Measurements from ENCODE around the gene SMAD6. TPM values are rescaled to one million over a fixed set of nuclear protein-coding genes. Genes with fewer than 3 reads are reported as not detected.
A peak's percentile ranks its signal among the peaks of the same experiment; 100 is the strongest.

Gene SMAD6
- total and polyA plus RNA-seq, 2 donors = 1.0 to 2.8 TPM

DNA sequence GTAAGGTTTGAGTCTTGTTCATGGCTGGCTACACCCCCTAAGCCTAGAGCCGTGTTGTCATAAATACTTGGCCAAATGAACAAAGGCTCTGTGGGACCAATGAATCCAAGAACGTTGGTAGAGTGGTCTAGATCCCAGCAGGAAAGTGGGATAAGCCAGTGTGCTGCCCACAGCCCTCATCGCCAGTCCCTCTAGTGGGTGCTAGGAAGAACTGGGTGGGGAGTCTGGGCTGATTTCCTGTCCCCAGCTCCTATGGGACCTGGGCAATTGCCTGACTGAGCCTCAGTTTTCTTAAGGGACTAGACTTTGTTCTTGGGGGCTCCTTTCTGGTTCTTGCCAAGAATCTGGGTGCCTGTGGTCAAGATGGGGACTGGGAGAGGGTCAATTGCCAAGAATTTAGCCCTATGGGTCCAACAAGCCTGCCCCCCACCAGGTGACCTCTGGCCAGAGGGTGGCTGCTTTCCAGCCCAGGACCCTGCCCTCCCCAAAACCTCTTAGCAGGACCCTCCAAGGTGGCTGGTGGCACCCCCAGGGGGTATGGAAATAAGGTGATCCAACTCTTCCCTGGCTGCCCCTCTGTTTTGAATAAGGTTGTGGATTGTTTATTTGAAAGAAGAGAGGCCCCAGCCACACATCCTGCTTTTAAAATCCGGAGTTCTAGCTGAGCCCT lies 42.7 kb downstream of the SMAD6 start:
- no peaks in the 10 kb centered on the region for H3K9me3 ChIP-seq (ENCODE audit: control insufficient read depth in 2 of 2, insufficient read depth in 1 of 2, low read length in 1 of 2)
- no peaks in the 10 kb centered on the region for H3K27me3 ChIP-seq (ENCODE audit: control insufficient read depth in 2 of 2, insufficient read depth in 1 of 2, low read length in 1 of 2)
- no peak overlapping the region for H3K4me3 ChIP-seq (ENCODE audit: low read length in 2 of 2)
- WGBS = 90% methylated on average over 4 of the region's 4 CpGs
- H3K4me1 ChIP-seq (ENCODE audit: control insufficient read depth in 2 of 2, insufficient read depth in 2 of 2, low read length in 2 of 2) = peaks cover 0 to 9% of the 10 kb centered on the region in 2 donors
- no peak overlapping the region for H3K27ac ChIP-seq (ENCODE audit: low read depth in 1 of 2, low read length in 1 of 2)
- no peaks in the 10 kb centered on the region for H3K36me3 ChIP-seq (ENCODE audit: control insufficient read depth in 2 of 2, insufficient read depth in 2 of 2, low read length in 1 of 2)
- DNase-seq (ENCODE audit: low read depth in 6 of 9, low spot score in 9 of 9) = no peak

- Histone ChIP-seq H3K4me1 (ENCODE audit: control insufficient read depth in 2 of 2, insufficient read depth in 2 of 2, low read length in 2 of 2) (peaks cover 0 to 9% of the 10 kb centered on the region in 2 donors), H3K36me3 (ENCODE audit: control insufficient read depth in 2 of 2, insufficient read depth in 2 of 2, low read length in 1 of 2) (no peaks in the 10 kb centered on the region), H3K27ac (ENCODE audit: low read depth in 1 of 2, low read length in 1 of 2) (no peak overlapping the region), H3K4me3 (ENCODE audit: low read length in 2 of 2) (no peak overlapping the region), H3K9me3 (ENCODE audit: control insufficient read depth in 2 of 2, insufficient read depth in 1 of 2, low read length in 1 of 2) (no peaks in the 10 kb centered on the region), H3K27me3 (ENCODE audit: control insufficient read depth in 2 of 2, insufficient read depth in 1 of 2, low read length in 1 of 2) (no peaks in the 10 kb centered on the region)
- DNase-seq (ENCODE audit: low read depth in 6 of 9, low spot score in 9 of 9) = no peak
- WGBS = 96% methylated on average over 9 of the region's 9 CpGs
These were observed 43.6 kb downstream of the SMAD6 start for GRCh38 chr15:66745530-66746230.

GRCh38 chr15:66746231-66746605 lies 44.2 kb downstream of the SMAD6 start:
- Histone ChIP-seq H3K27me3 (ENCODE audit: control insufficient read depth in 2 of 2, insufficient read depth in 1 of 2, low read length in 1 of 2) (no peaks in the 10 kb centered on the region), H3K4me3 (ENCODE audit: low read length in 2 of 2) (no peak overlapping the region), H3K4me1 (ENCODE audit: control insufficient read depth in 2 of 2, insufficient read depth in 2 of 2, low read length in 2 of 2) (peaks cover 0 to 9% of the 10 kb centered on the region in 2 donors), H3K36me3 (ENCODE audit: control insufficient read depth in 2 of 2, insufficient read depth in 2 of 2, low read length in 1 of 2) (no peaks in the 10 kb centered on the region), H3K27ac (ENCODE audit: low read depth in 1 of 2, low read length in 1 of 2) (no peak overlapping the region), H3K9me3 (ENCODE audit: control insufficient read depth in 2 of 2, insufficient read depth in 1 of 2, low read length in 1 of 2) (no peaks in the 10 kb centered on the region)
- DNase-seq (ENCODE audit: low read depth in 6 of 9, low spot score in 9 of 9) = no peak
- 91% methylated on average over 5 of the region's 5 CpGs for WGBS

DNA sequence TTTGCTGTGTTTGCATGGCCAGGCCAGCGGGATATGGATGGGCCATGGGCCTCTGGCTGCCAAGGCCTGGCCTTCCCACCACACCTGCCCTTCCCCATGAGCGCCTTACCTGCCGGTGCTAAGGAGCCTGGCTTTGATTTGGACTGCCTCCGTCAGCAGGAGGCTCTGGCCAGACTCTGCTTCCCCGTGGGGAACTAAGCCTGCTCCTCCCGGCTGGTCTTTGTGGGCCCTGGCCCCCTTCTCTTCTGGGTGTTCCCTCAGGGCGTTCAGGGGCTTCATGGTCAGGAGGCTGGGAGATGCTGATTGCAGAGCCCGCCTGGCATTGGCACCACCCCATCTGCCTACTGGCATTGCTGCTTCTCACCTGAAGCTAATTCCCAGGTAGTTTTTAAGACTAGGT lies 45.2 kb downstream of the SMAD6 start:
- no peak for DNase-seq (ENCODE audit: low read depth in 6 of 9, low spot score in 9 of 9)
- no peak overlapping the region for H3K4me3 ChIP-seq (ENCODE audit: low read length in 2 of 2)
- H3K36me3 ChIP-seq (ENCODE audit: control insufficient read depth in 2 of 2, insufficient read depth in 2 of 2, low read length in 1 of 2) = no peaks in the 10 kb centered on the region
- no peaks in the 10 kb centered on the region for H3K9me3 ChIP-seq (ENCODE audit: control insufficient read depth in 2 of 2, insufficient read depth in 1 of 2, low read length in 1 of 2)
- WGBS = 95% methylated on average over 8 of the region's 8 CpGs
- peaks cover 0 to 9% of the 10 kb centered on the region in 2 donors for H3K4me1 ChIP-seq (ENCODE audit: control insufficient read depth in 2 of 2, insufficient read depth in 2 of 2, low read length in 2 of 2)
- H3K27ac ChIP-seq (ENCODE audit: low read depth in 1 of 2, low read length in 1 of 2) = no peak overlapping the region
- no peaks in the 10 kb centered on the region for H3K27me3 ChIP-seq (ENCODE audit: control insufficient read depth in 2 of 2, insufficient read depth in 1 of 2, low read length in 1 of 2)

- Histone ChIP-seq H3K27me3 (ENCODE audit: control insufficient read depth in 2 of 2, insufficient read depth in 1 of 2, low read length in 1 of 2) (no peaks in the 10 kb centered on the region), H3K27ac (ENCODE audit: low read depth in 1 of 2, low read length in 1 of 2) (no peak overlapping the region), H3K4me3 (ENCODE audit: low read length in 2 of 2) (no peak overlapping the region), H3K36me3 (ENCODE audit: control insufficient read depth in 2 of 2, insufficient read depth in 2 of 2, low read length in 1 of 2) (no peaks in the 10 kb centered on the region), H3K9me3 (ENCODE audit: control insufficient read depth in 2 of 2, insufficient read depth in 1 of 2, low read length in 1 of 2) (no peaks in the 10 kb centered on the region), H3K4me1 (ENCODE audit: control insufficient read depth in 2 of 2, insufficient read depth in 2 of 2, low read length in 2 of 2) (peaks cover 0 to 9% of the 10 kb centered on the region in 2 donors)
- 92% methylated on average over 10 of the region's 10 CpGs for WGBS
- DNase-seq (ENCODE audit: low read depth in 6 of 9, low spot score in 9 of 9) = no peak
These were observed 46.1 kb downstream of the SMAD6 start for GRCh38 chr15:66747886-66748707.

DNA sequence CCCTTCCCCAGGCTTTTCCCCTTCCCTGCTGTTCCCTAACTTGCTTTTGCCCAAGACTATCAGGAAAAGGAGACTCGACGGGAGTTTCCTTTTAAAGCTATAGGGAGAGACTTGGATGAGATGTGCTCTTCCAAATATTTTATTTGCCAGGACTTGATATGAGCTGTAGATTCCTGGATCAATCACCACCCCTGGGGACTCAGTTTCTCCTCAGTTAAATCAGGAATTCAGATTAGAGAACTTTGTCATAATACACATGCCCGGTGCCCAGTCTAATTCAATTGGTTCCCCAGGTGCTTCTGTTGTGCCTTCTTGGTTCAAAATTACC lies 46.6 kb downstream of the SMAD6 start:
- H3K4me1 ChIP-seq (ENCODE audit: control insufficient read depth in 2 of 2, insufficient read depth in 2 of 2, low read length in 2 of 2) = peaks cover 0 to 9% of the 10 kb centered on the region in 2 donors
- 96% methylated on average over 3 of the region's 3 CpGs for WGBS
- no peak overlapping the region for H3K4me3 ChIP-seq (ENCODE audit: low read length in 2 of 2)
- H3K27me3 ChIP-seq (ENCODE audit: control insufficient read depth in 2 of 2, insufficient read depth in 1 of 2, low read length in 1 of 2) = no peaks in the 10 kb centered on the region
- no peak overlapping the region for H3K27ac ChIP-seq (ENCODE audit: low read depth in 1 of 2, low read length in 1 of 2)
- no peak for DNase-seq (ENCODE audit: low read depth in 6 of 9, low spot score in 9 of 9)
- H3K9me3 ChIP-seq (ENCODE audit: control insufficient read depth in 2 of 2, insufficient read depth in 1 of 2, low read length in 1 of 2) = no peaks in the 10 kb centered on the region
- H3K36me3 ChIP-seq (ENCODE audit: control insufficient read depth in 2 of 2, insufficient read depth in 2 of 2, low read length in 1 of 2) = no peaks in the 10 kb centered on the region

DNA sequence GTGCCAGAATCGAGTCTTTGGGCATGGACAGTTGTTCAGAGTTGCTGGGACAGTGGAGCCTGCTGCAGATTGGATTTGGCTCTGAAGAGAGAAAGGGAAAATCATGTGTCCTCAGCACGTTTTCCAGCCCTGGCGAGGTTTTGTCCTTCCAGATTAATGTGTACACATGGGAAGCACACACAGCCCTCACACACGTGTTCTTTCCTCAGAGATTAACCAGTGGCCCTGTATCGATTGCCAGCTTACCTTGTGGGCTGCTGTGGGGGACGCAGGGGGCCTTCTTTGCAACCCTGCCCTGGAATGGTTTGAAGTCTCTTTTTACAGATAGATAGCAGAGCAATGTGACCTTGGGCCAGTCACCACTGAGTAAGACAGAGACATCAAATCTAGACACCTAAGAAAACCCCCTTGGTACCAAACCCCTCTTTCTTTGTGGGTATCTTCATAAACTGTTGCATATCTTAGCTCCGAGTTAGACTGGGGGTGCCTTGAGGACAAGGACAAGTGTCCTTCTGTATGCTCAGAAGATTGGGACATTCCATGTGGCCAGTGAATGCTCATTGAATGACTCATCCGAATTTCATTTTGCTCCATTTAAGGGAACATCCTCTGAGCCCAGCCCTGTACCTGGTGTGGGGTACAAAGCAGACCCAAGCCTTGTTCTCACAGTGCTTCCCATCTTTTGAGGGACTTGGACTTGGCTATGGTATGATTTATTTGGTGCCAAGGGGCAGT lies 48.0 kb downstream of the SMAD6 start:
- no peaks in the 10 kb centered on the region for H3K36me3 ChIP-seq (ENCODE audit: control insufficient read depth in 2 of 2, insufficient read depth in 2 of 2, low read length in 1 of 2)
- H3K27ac ChIP-seq (ENCODE audit: low read depth in 1 of 2, low read length in 1 of 2) = no peak overlapping the region
- DNase-seq (ENCODE audit: low read depth in 6 of 9, low spot score in 9 of 9) = no peak
- no peak overlapping the region for H3K4me3 ChIP-seq (ENCODE audit: low read length in 2 of 2)
- WGBS = 95% methylated on average over 8 of the region's 8 CpGs
- peaks cover 0 to 2% of the 10 kb centered on the region in 2 donors for H3K9me3 ChIP-seq (ENCODE audit: control insufficient read depth in 2 of 2, insufficient read depth in 1 of 2, low read length in 1 of 2)
- no peaks in the 10 kb centered on the region for H3K27me3 ChIP-seq (ENCODE audit: control insufficient read depth in 2 of 2, insufficient read depth in 1 of 2, low read length in 1 of 2)
- H3K4me1 ChIP-seq (ENCODE audit: control insufficient read depth in 2 of 2, insufficient read depth in 2 of 2, low read length in 2 of 2) = peaks cover 0 to 6% of the 10 kb centered on the region in 2 donors

- WGBS = 92% methylated on average over 9 of the region's 9 CpGs
- no peaks in the 10 kb centered on the region for H3K4me1 ChIP-seq (ENCODE audit: control insufficient read depth in 2 of 2, insufficient read depth in 2 of 2, low read length in 2 of 2)
- H3K27ac ChIP-seq (ENCODE audit: low read depth in 1 of 2, low read length in 1 of 2) = peak overlapping the region in 1 of 2 donors; percentile 11
- H3K9me3 ChIP-seq (ENCODE audit: control insufficient read depth in 2 of 2, insufficient read depth in 1 of 2, low read length in 1 of 2) = peaks cover under 1 to 7% of the 10 kb centered on the region in 2 donors
- DNase-seq (ENCODE audit: low read depth in 6 of 9, low spot score in 9 of 9) = no peak
- no peaks in the 10 kb centered on the region for H3K36me3 ChIP-seq (ENCODE audit: control insufficient read depth in 2 of 2, insufficient read depth in 2 of 2, low read length in 1 of 2)
- H3K27me3 ChIP-seq (ENCODE audit: control insufficient read depth in 2 of 2, insufficient read depth in 1 of 2, low read length in 1 of 2) = no peaks in the 10 kb centered on the region
- H3K4me3 ChIP-seq (ENCODE audit: low read length in 2 of 2) = no peak overlapping the region
These were observed 48.6 kb downstream of the SMAD6 start for GRCh38 chr15:66750609-66751008.
